Uterus (tissue), 4 donors: ENCODE data around the gene EIF6. TPM values are rescaled to one million over a fixed set of nuclear protein-coding genes. Genes with fewer than 3 reads are reported as not detected.
"Not testable (repeated sequence)": the region's sequence is repeated elsewhere in the genome, so short reads cannot be mapped to it uniquely, and the experiment has no call there.

ENCODE experiments used
- DNase-seq, 2 donors: peaks; one replicate each; pipeline ENCODE4 v3.0.0-alpha.2; 2019 to 2020
- H3K27ac ChIP-seq, 2 donors: fragments of 200-600 bp; sonication (generic); 1 replicate in 1 of 2; 2 replicates in 1 of 2; pipeline ENCODE4 v1.5.1; 2016 to 2018
- H3K27me3 ChIP-seq, 2 donors: fragments of 200-600 bp; sonication (generic); one replicate each; pipeline ENCODE4 v1.5.1; 2018 to 2019; ENCODE audit warnings: control low read depth in 1 of 2
- H3K36me3 ChIP-seq, 2 donors: fragments of 200-600 bp; sonication (generic); one replicate each; pipeline ENCODE4 v1.5.1; 2019; ENCODE audit warnings: control low read depth in 1 of 2
- H3K4me1 ChIP-seq, 2 donors: fragments of 200-600 bp; sonication (generic); one replicate each; pipeline ENCODE4 v1.5.1; 2018 to 2019; ENCODE audit warnings: control low read depth in 1 of 2
- H3K4me3 ChIP-seq, 2 donors: fragments of 200-600 bp; sonication (generic); 1 replicate in 1 of 2; 2 replicates in 1 of 2; pipeline ENCODE4 v1.5.1; 2018 to 2019; ENCODE audit warnings: mild to moderate bottlenecking in 1 of 2
- H3K9me3 ChIP-seq, 2 donors: fragments of 200-600 bp; sonication (generic); one replicate each; pipeline ENCODE4 v1.5.1; 2019; ENCODE audit warnings: control low read depth in 1 of 2
- POLR2A ChIP-seq, 2 donors: fragments of 450-650 bp; IDR thresholded peaks; one replicate each; pipeline ENCODE4 v1.6.1; 2016; ENCODE audit warnings: antibody characterized with exemption in 2 of 2, mild to moderate bottlenecking in 1 of 2, moderate library complexity in 1 of 2
- intact Hi-C: fragments of 100-400 bp; cut with DNase I; formaldehyde crosslinking; loops from one replicate; pipeline ENCODE4 v1.15.1; 2023; ENCODE audit warnings: low total_unique reads
- total RNA-seq, 4 donors: library from RNA; depleted of rRNA in 3 of 4; stranded (reverse); fragments of >200 nt in 3 of 4; gene quantifications; one replicate each; pipeline versions ENCODE4 v1.1.0 to v1.2.4, GENCODE V29; 2014 to 2023
- TF ChIP-seq, protein P1 (sequence below), 4 experiments: fragments of 200-600 bp in 2 of 4; fragments of 450-650 bp in 2 of 4; sonication (generic) in 2 of 4; IDR thresholded peaks; one replicate each; pipeline ENCODE4 v1.5.1; 2016 to 2019; ENCODE audit warnings: antibody characterized with exemption in 4 of 4, mild to moderate bottlenecking in 2 of 4, moderate library complexity in 1 of 4
- donor health status: DM: yes; HTN: yes; CAD: no.

The EIF6 gene
- total RNA-seq, 4 donors from 2014 or later, result 33.8 to 80.9 (median 66.8) TPM

DNA sequence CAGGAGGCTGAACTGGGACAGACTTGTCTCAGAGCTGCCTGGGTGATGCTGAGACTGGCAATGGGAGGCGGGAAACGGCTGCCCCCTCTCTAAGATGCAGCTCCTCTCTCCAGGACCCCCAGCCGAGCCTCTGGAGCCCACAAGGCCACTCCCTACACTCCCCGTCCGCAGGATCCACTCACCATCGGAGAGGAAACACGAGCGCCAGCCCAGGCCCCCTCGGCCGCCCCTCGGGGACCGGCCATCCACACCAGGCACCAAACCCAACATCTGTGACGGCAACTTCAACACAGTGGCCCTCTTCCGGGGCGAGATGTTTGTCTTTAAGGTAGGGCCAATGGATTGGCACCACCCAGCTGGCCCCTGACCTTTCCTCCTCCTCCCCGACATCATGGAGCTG is 17.5 kb downstream of the EIF6 start:
- DNase-seq, result no peak

DNA sequence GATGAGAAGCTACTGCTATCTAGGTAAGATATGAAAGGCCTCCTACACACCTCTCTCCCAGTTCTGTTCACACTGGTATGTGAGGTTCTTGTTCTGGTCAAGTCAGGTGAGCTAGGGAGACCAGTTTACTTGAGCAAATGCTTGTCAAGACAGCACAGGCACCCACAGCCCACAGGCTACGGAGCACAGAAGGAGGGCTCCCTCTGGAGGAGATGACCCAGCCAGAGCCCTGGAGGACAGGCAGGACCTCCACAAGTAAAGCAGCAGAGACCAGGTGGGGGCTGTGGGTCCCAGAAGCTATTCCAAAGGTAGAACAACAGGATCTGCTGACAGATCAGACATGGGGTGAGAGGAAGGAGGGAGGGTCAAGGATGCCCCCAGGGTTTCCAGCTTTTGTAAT is 19.8 kb downstream of the EIF6 start:
- intact Hi-C loops, result no loop called here
- no peaks in the 10 kb centered on the region for H3K27me3 ChIP-seq
- DNase-seq, result no peak
- H3K4me1 ChIP-seq, result peaks cover 0 to 5% of the 10 kb centered on the region in 2 donors
- H3K27ac ChIP-seq, result peak overlapping the region; percentile 52 to 93
- no peak for TF ChIP-seq POLR2A (IDR thresholded peaks at IDR 0.05)
- TF ChIP-seq, protein P1, sequence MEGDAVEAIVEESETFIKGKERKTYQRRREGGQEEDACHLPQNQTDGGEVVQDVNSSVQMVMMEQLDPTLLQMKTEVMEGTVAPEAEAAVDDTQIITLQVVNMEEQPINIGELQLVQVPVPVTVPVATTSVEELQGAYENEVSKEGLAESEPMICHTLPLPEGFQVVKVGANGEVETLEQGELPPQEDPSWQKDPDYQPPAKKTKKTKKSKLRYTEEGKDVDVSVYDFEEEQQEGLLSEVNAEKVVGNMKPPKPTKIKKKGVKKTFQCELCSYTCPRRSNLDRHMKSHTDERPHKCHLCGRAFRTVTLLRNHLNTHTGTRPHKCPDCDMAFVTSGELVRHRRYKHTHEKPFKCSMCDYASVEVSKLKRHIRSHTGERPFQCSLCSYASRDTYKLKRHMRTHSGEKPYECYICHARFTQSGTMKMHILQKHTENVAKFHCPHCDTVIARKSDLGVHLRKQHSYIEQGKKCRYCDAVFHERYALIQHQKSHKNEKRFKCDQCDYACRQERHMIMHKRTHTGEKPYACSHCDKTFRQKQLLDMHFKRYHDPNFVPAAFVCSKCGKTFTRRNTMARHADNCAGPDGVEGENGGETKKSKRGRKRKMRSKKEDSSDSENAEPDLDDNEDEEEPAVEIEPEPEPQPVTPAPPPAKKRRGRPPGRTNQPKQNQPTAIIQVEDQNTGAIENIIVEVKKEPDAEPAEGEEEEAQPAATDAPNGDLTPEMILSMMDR (IDR thresholded peaks at IDR 0.05), result peak in 1 of 4 experiments; percentile 7
- H3K9me3 ChIP-seq, result no peaks in the 10 kb centered on the region
- no peaks in the 10 kb centered on the region for H3K36me3 ChIP-seq
- H3K4me3 ChIP-seq, result no peak overlapping the region

More for the DNA sequence above, 17.5 kb downstream of the EIF6 start:
- Histone ChIP-seq H3K27ac (no peak overlapping the region), H3K27me3 (no peaks in the 10 kb centered on the region), H3K4me1 (peaks cover 0 to 5% of the 10 kb centered on the region in 2 donors), H3K9me3 (no peaks in the 10 kb centered on the region), H3K4me3 (no peak overlapping the region), H3K36me3 (no peaks in the 10 kb centered on the region)
- TF ChIP-seq POLR2A (IDR thresholded peaks at IDR 0.05), result no peak
- TF ChIP-seq, protein P1 (IDR thresholded peaks at IDR 0.05), result no peak
- intact Hi-C loops, result no loop called here

DNA sequence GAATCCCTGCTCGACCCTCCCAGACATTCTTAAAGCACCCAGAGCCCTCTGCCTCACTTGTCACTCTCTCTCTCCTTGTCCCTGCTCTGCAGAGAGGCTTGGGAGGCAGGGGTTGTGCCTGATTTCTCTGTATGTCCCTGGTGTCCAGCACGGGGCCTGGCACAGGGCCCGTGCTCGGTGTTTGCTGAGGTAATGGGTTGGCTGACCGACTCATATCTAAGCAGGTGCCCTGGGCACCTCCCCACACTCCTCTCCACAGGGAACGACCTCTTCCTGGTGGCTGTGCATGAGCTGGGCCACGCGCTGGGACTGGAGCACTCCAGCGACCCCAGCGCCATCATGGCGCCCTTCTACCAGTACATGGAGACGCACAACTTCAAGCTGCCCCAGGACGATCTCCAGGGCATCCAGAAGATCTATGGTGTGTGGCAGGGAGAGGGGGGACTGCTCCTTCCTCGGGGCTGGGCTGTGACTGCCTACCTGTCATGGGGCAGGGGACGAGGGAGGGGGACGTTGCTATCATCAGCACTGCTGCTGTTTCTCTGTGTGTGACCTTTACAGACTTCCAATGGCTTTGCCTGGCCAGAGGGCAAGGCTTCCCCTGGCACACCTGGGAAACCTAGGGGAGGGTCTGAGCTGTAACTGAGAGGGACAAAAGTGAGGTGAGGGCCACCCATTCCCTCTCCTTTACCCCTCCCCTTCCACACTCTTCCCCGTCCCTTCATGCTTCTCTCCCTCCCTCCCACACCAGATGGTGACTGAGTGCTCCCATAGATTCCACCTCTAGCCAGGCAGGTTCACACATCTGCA is 20.8 kb downstream of the EIF6 start:
- no peak for DNase-seq
- no peaks in the 10 kb centered on the region for H3K9me3 ChIP-seq
- no peaks in the 10 kb centered on the region for H3K36me3 ChIP-seq
- peaks cover 0 to 5% of the 10 kb centered on the region in 2 donors for H3K4me1 ChIP-seq
- H3K27me3 ChIP-seq, result no peaks in the 10 kb centered on the region
- intact Hi-C loops, result no loop called here
- H3K27ac ChIP-seq, result peak overlapping the region; percentile 85 to 93
- no peak overlapping the region for H3K4me3 ChIP-seq
- no peak for TF ChIP-seq POLR2A (IDR thresholded peaks at IDR 0.05)
- TF ChIP-seq, protein P1 (IDR thresholded peaks at IDR 0.05), result no peak

DNA sequence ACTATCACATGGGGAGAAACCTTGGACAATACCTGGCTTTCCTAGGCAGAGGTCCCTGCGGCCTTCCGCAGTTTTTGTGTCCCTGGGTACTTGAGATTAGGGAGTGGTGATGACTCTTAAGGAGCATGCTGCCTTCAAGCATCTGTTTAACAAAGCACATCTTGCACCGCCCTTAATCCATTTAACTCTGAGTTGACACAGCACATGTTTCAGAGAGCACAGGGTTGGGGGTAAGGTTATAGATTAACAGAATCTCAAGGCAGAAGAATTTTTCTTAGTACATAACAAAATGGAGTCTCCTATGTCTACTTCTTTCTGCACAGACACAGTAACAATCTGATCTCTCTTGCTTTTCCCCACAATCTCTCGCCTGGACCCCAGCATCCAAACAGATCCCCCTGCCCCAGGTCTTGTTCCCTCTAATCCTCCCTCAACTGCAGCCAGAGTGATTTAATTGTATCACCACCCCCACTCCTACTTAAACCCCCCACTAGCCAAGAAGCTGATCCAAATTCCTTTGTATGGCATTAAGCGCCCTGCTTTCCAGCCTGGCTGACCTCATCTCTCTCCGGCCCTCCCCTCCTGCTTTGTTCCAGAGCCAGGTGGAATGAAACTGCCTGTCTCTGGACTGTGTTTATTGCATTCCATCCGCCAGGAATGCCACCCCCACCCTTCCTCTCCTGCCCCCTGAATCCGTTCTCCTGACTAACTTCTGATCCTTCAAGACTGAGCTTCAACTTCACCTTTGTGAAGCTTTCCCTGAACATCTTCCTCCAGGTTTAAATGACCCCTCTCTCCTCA is 21.6 kb downstream of the EIF6 start:
- peak; percentile 73 to 84 for DNase-seq
- H3K27me3 ChIP-seq, H3K9me3 ChIP-seq, H3K4me3 ChIP-seq, H3K4me1 ChIP-seq, intact Hi-C loops, H3K36me3 ChIP-seq: not testable (repeated sequence)
- peak overlapping the region; percentile 85 to 93 for H3K27ac ChIP-seq
- TF ChIP-seq, protein P1 (IDR thresholded peaks at IDR 0.05), result peak in 2 of 4 experiments; percentile 6 to 27

DNA sequence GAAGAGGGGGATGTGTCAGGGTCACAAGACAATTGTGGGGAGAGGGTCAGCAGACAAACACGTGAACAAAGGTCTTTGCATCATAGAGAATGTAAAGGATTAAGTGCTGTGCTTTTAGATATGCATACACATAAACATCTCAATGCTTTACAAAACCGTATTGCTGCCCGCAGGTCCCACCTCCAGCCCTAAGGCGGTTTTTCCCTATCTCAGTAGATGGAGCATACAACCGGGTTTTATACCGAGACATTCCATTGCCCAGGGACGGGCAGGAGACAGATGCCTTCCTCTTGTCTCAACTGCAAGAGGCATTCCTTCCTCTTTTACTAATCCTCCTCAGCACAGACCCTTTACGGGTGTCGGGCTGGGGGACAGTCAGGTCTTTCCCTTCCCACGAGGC is 22.3 kb downstream of the EIF6 start:
- H3K27me3 ChIP-seq, H3K9me3 ChIP-seq, DNase-seq, H3K4me1 ChIP-seq, H3K36me3 ChIP-seq, intact Hi-C loops, H3K4me3 ChIP-seq: not testable (repeated sequence)
- peak overlapping the region; percentile 56 to 69 for H3K27ac ChIP-seq
